D721Med (cell line): ENCODE results near the gene CDADC1.
A peak's percentile ranks its signal among the peaks of the same experiment; 100 is the strongest.

Experiments
- DNase-seq: peaks from one replicate; pipeline ENCODE4 v3.0.0; 2011; ENCODE audit warnings: low spot score; ENCODE audit not compliant: insufficient read length
- FAIRE-seq: peaks from 2 replicates; lab custom pipeline; 2011; peaks lifted over from hg19 to GRCh38; lab: Jason Lieb, UNC
- CTCF ChIP-seq: IDR thresholded peaks from 2 replicates; pipeline ENCODE4 v1.5.1; 2012; ENCODE audit warnings: mild to moderate bottlenecking, control low read depth; ENCODE audit not compliant: insufficient read depth; ENCODE audit errors: missing control alignments

The CDADC1 gene

GRCh38 chr13:49262634-49263033 is 14.9 kb downstream of the CDADC1 start:
- TF ChIP-seq CTCF = no peak
- FAIRE-seq (no peak), DNase-seq (no peak)

DNA sequence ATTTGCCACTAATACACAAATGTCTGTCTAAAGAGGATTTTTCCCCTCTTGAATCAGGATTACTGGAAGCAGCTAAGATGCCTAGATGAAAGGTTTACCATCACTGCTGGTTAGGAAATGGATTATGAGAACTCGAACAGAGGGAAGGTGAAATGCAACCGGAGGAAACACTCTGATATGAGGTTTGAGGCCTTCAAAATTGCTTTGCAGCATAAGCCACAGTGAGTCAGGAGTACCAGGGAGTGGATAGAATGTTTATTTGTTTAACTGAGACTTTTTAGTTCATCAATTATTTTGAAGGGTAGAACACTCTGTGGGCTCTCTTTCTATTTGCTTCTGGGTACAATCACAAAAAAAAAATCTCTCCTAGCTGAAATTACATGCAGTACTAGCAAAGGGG is 18.1 kb downstream of the CDADC1 start:
- DNase-seq (no peak), FAIRE-seq (peak; percentile 86)
- TF ChIP-seq CTCF = no peak

DNA sequence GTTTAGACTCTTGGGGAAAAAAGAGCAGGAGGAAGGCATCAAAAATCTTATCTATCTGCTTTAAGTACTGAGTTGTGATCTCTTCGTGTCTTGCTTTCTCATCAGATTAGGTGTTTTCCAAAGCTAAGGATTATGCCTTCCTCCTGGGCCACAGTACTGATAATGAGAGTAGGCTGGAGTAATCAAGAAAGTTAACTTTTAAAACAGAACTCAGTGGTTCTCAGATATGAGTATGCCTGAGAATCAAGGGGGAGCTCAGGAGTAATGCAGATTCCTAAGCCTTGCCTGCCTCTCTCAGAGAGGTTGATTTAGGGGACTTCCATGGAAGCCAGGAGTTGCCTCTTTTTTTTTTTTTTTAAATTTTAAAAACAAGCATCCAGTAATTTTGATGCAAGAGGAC is 23.5 kb downstream of the CDADC1 start:
- FAIRE-seq (no peak), DNase-seq (no peak)
- no peak for TF ChIP-seq CTCF

DNA sequence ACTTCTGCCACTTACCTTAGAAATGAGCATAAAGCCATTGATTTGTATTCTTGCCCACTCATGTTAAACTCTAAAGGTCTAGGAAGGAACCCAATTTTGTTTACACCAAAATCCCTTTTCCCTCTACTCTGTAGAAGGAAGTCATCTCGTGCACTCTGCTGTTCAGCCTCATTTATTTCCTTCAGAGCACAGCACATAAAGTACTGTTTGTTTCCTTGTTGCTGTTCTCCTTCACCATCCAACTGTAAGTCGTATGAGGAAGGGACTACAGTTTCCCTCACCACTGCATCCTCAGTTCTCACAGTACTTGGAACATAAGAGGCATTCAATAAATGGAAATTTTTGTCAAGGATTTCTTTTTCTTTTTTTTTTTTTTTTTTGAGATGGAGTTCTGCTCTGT is 24.6 kb downstream of the CDADC1 start:
- FAIRE-seq = no peak
- TF ChIP-seq CTCF = no peak
- no peak for DNase-seq

GRCh38 chr13:49278211-49278610 is 30.5 kb downstream of the CDADC1 start:
- no peak for FAIRE-seq
- no peak for TF ChIP-seq CTCF
- no peak for DNase-seq

- no peak for FAIRE-seq
- no peak for TF ChIP-seq CTCF
- no peak for DNase-seq
These were observed 31.4 kb downstream of the CDADC1 start for GRCh38 chr13:49279112-49279511.

GRCh38 chr13:49279885-49280284 is 32.2 kb downstream of the CDADC1 start:
- FAIRE-seq (no peak), DNase-seq (no peak)
- no peak for TF ChIP-seq CTCF
